H9 (cell line): ENCODE results near the gene GPX5. TPM values are rescaled to one million over a fixed set of nuclear protein-coding genes. Genes with fewer than 3 reads are reported as not detected.

Experiments used
- DNase-seq: peaks from one replicate; pipeline ENCODE4 v3.0.0-alpha.2; 2017
- H2AFZ ChIP-seq: one replicate; pipeline ENCODE4 v1.6.1; 2013; ENCODE audit warnings: mild to moderate bottlenecking, low read length, control low read depth, moderate library complexity
- H2AK5ac ChIP-seq: 2 replicates; pipeline ENCODE4 v1.6.1; 2013; ENCODE audit warnings: low read length, control low read depth, mixed read lengths; ENCODE audit not compliant: insufficient read length
- H2BK120ac ChIP-seq: one replicate; pipeline ENCODE4 v1.6.1; 2013; ENCODE audit warnings: low read depth, mild to moderate bottlenecking, low read length, control low read depth, inconsistent platforms; ENCODE audit not compliant: poor library complexity, severe bottlenecking
- H2BK12ac ChIP-seq: 2 replicates; pipeline ENCODE4 v1.6.1; 2013; ENCODE audit warnings: low read length, control low read depth, mixed read lengths, low read depth; ENCODE audit not compliant: insufficient read length
- H2BK15ac ChIP-seq: 2 replicates; pipeline ENCODE4 v1.6.1; 2013; ENCODE audit warnings: low read depth, low read length, control low read depth
- H2BK20ac ChIP-seq: one replicate; pipeline ENCODE4 v1.6.1; 2013; ENCODE audit warnings: low read depth, mild to moderate bottlenecking, low read length, control low read depth, inconsistent platforms; ENCODE audit not compliant: poor library complexity, severe bottlenecking
- H2BK5ac ChIP-seq: 2 replicates; pipeline ENCODE4 v1.6.1; 2013; ENCODE audit warnings: low read length, control low read depth, mixed read lengths; ENCODE audit not compliant: insufficient read length
- H3K14ac ChIP-seq: 2 replicates; pipeline ENCODE4 v1.6.1; 2013; ENCODE audit warnings: low read length, control low read depth; ENCODE audit not compliant: insufficient read depth
- H3K18ac ChIP-seq: 2 replicates; pipeline ENCODE4 v1.6.1; 2013; ENCODE audit warnings: low read depth, mild to moderate bottlenecking, mixed read lengths, low read length, control low read depth; ENCODE audit not compliant: insufficient read length
- H3K23ac ChIP-seq: 2 replicates; pipeline ENCODE4 v1.6.1; 2013; ENCODE audit warnings: low read length, control low read depth, mixed read lengths, low read depth; ENCODE audit not compliant: insufficient read length
- H3K23me2 ChIP-seq: 2 replicates; pipeline ENCODE4 v1.6.1; 2013; ENCODE audit warnings: low read depth, mild to moderate bottlenecking, mixed read lengths, low read length, control low read depth; ENCODE audit not compliant: insufficient read length, poor library complexity, severe bottlenecking
- H3K27ac ChIP-seq: 2 replicates; pipeline ENCODE4 v1.5.1; 2013; ENCODE audit warnings: low read length, control low read depth, mixed read lengths, low read depth; ENCODE audit not compliant: insufficient read length
- H3K27me3 ChIP-seq: 2 replicates; pipeline ENCODE4 v1.6.1; 2013; ENCODE audit warnings: low read length, control low read depth, inconsistent platforms; ENCODE audit not compliant: insufficient read depth
- H3K4ac ChIP-seq: 2 replicates; pipeline ENCODE4 v1.6.1; 2013; ENCODE audit warnings: low read depth, mild to moderate bottlenecking, control low read depth, inconsistent platforms, low read length, moderate library complexity
- H3K4me1 ChIP-seq: 2 replicates; pipeline ENCODE4 v1.6.1; 2013; ENCODE audit warnings: low read length, control low read depth, inconsistent platforms; ENCODE audit not compliant: insufficient read depth
- H3K4me2 ChIP-seq: 2 replicates; pipeline ENCODE4 v1.6.1; 2013; ENCODE audit warnings: low read length, control low read depth, mixed read lengths; ENCODE audit not compliant: insufficient read length, insufficient read depth
- H3K56ac ChIP-seq: 2 replicates; pipeline ENCODE4 v1.6.1; 2013; ENCODE audit warnings: low read depth, mild to moderate bottlenecking, mixed read lengths, low read length, control low read depth; ENCODE audit not compliant: insufficient read length
- H3K79me1 ChIP-seq: 2 replicates; pipeline ENCODE4 v1.6.1; 2013; ENCODE audit warnings: low read depth, mild to moderate bottlenecking, moderate library complexity, low read length, control low read depth, inconsistent platforms; ENCODE audit not compliant: insufficient read depth, poor library complexity, severe bottlenecking
- H3K79me2 ChIP-seq: 2 replicates; pipeline ENCODE4 v1.6.1; 2013; ENCODE audit warnings: low read length, control low read depth, inconsistent platforms; ENCODE audit not compliant: insufficient read depth
- H3K9ac ChIP-seq: 2 replicates; pipeline ENCODE4 v1.6.1; 2013; ENCODE audit warnings: low read length, control low read depth, mixed read lengths; ENCODE audit not compliant: insufficient read length; ENCODE audit errors: extremely low read depth
- H3K9me3 ChIP-seq: one replicate; pipeline ENCODE4 v1.6.1; 2013; ENCODE audit warnings: low read depth, low read length, inconsistent platforms; ENCODE audit not compliant: control insufficient read depth
- H3T11ph ChIP-seq: one replicate; pipeline ENCODE4 v1.6.1; 2013; ENCODE audit warnings: mild to moderate bottlenecking, low read length, control low read depth, inconsistent platforms
- H4K20me1 ChIP-seq: one replicate; pipeline ENCODE4 v1.6.1; 2013; ENCODE audit not compliant: control insufficient read depth, insufficient read length, insufficient read depth
- H4K5ac ChIP-seq: 2 replicates; pipeline ENCODE4 v1.6.1; 2013; ENCODE audit warnings: low read depth, mild to moderate bottlenecking, mixed read lengths, low read length, control low read depth; ENCODE audit not compliant: insufficient read length
- H4K8ac ChIP-seq: replicated peaks from 2 replicates; pipeline ENCODE4 v1.6.1; 2013; ENCODE audit warnings: low read length, control low read depth, mixed read lengths, low read depth; ENCODE audit not compliant: insufficient read length
- H4K91ac ChIP-seq: 2 replicates; pipeline ENCODE4 v1.6.1; 2013; ENCODE audit warnings: low read depth, mild to moderate bottlenecking, moderate library complexity, mixed read lengths, low read length, control low read depth; ENCODE audit not compliant: insufficient read length
- H3K27ac Mint-ChIP-seq, 3 experiments: 2 replicates in 2 of 3; 3 replicates in 1 of 3; pipeline ENCODE4 v1.8.0; 2020 to 2021; ENCODE audit warnings: mixed read lengths in 3 of 3, mild to moderate bottlenecking in 1 of 3, moderate library complexity in 1 of 3
- H3K27me3 Mint-ChIP-seq: 2 replicates; pipeline ENCODE4 v1.8.0; 2021; ENCODE audit warnings: low read depth, mild to moderate bottlenecking, moderate library complexity, mixed read lengths
- H3K36me3 Mint-ChIP-seq, 3 experiments: 2 replicates in 2 of 3; 3 replicates in 1 of 3; pipeline ENCODE4 v1.8.0; 2020 to 2021; ENCODE audit warnings: low read depth in 3 of 3, mixed read lengths in 3 of 3; ENCODE audit not compliant: insufficient read depth in 1 of 3
- H3K4me1 Mint-ChIP-seq, 2 experiments: 2 replicates each; pipeline ENCODE4 v1.8.0; 2020; ENCODE audit warnings: mixed read lengths in 2 of 2
- H3K4me3 Mint-ChIP-seq, 2 experiments: 2 replicates in 1 of 2; 3 replicates in 1 of 2; pipeline ENCODE4 v1.8.0; 2020 to 2021; ENCODE audit warnings: mild to moderate bottlenecking in 2 of 2, mixed read lengths in 2 of 2, moderate library complexity in 1 of 2
- H3K9me3 Mint-ChIP-seq, 2 experiments: 2 replicates in 1 of 2; 3 replicates in 1 of 2; pipeline ENCODE4 v1.8.0; 2020; ENCODE audit warnings: mild to moderate bottlenecking in 2 of 2, mixed read lengths in 2 of 2, moderate library complexity in 1 of 2
- WGBS: extraction: QIAGEN DNeasy Blood & Tissue Kit; methylation state at CpG from one replicate; pipeline ENCODE4 v1.1.7; 2013; ENCODE audit warnings: missing lambda C conversion rate, low lambda C conversion rate, mixed read lengths; ENCODE audit not compliant: insufficient read length; ENCODE audit errors: extremely low coverage; 5-methylcytosine and 5-hydroxymethylcytosine counted together
- total RNA-seq: library from RNA; stranded (reverse); gene quantifications from 2 replicates; pipeline ENCODE4 v1.2.1, GENCODE V29; 2021
- TF ChIP-seq, protein P1 (sequence below): fragments of 200-600 bp; sonication (generic); conservative IDR thresholded peaks from 3 replicates; pipeline ENCODE4 v1.8.0; 2021; ENCODE audit warnings: antibody characterized with exemption, mild to moderate bottlenecking

Gene GPX5
- total RNA-seq, 1 experiment from 2014 or later = not detected

DNA sequence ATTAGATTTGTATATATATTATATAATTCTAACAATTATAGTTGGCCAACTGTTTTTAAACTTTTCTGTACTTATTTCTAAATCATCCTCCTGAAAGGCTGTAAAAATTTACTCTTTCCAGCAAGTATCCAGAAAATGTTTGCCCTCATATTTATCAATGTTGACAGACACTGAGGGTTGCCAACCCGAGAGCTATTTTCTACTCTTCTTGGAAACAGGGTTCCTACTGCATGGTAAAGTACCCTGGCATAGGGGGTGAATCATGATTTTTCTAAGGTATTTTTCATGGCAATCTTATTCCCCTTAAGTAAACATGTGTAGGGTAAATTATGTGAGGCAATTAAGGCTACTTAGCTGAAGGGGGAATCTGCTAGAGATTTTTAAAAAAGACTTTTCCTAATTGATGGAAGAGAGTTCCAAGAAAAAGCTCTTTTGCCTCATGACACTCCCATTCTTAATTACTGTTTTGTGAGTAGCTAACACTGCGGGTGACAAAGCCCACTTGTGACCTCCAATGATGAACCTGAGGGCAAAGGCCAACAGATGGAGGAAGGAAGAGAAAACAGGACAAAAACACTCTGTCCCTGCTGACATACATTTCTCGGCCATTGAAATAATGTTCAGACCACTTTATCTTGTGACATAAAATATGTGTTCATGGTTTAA is 37.9 kb downstream of the GPX5 start:
- Histone ChIP-seq H3K56ac (no peak overlapping the region), H3K14ac (no peak overlapping the region), H3K27me3 (no peaks in the 10 kb centered on the region; the same call in 1 of the 2 replicates), H2BK12ac (no peak overlapping the region), H2BK120ac (no peak overlapping the region), H3K79me2 (no peaks in the 10 kb centered on the region), H4K20me1 (no peaks in the 10 kb centered on the region), H3K79me1 (no peaks in the 10 kb centered on the region), H3K23ac (no peak overlapping the region), H3K27ac (no peak overlapping the region), H3K4me1 (no peaks in the 10 kb centered on the region), H3K4me2 (no peak overlapping the region), H3K9ac (no peak overlapping the region), H3K18ac (no peak overlapping the region), H2BK15ac (no peak overlapping the region), H2AFZ (no peak overlapping the region), H2BK20ac (no peak overlapping the region), H4K8ac (no peak overlapping the region), H4K5ac (no peak overlapping the region), H2BK5ac (no peak overlapping the region), H3K4ac (no peak overlapping the region), H4K91ac (no peak overlapping the region), H3K9me3 (no peaks in the 10 kb centered on the region), H2AK5ac (no peak overlapping the region), H3K23me2 (no peaks in the 10 kb centered on the region), H3T11ph (no peak overlapping the region)
- TF ChIP-seq, protein P1, sequence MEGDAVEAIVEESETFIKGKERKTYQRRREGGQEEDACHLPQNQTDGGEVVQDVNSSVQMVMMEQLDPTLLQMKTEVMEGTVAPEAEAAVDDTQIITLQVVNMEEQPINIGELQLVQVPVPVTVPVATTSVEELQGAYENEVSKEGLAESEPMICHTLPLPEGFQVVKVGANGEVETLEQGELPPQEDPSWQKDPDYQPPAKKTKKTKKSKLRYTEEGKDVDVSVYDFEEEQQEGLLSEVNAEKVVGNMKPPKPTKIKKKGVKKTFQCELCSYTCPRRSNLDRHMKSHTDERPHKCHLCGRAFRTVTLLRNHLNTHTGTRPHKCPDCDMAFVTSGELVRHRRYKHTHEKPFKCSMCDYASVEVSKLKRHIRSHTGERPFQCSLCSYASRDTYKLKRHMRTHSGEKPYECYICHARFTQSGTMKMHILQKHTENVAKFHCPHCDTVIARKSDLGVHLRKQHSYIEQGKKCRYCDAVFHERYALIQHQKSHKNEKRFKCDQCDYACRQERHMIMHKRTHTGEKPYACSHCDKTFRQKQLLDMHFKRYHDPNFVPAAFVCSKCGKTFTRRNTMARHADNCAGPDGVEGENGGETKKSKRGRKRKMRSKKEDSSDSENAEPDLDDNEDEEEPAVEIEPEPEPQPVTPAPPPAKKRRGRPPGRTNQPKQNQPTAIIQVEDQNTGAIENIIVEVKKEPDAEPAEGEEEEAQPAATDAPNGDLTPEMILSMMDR = no peak
- no peaks in the 10 kb centered on the region; a peak in 1 of 5 replicates for H3K9me3 Mint-ChIP-seq
- H3K27ac Mint-ChIP-seq = no peak overlapping the region
- DNase-seq = no peak
- H3K27me3 Mint-ChIP-seq = peaks cover 25% of the 10 kb centered on the region
- no peaks in the 10 kb centered on the region for H3K36me3 Mint-ChIP-seq
- no peak overlapping the region for H3K4me3 Mint-ChIP-seq
- 0 out of 4 replicates have a peak, but pooled peaks cover 0 to under 1% of the 10 kb centered on the region in 2 experiments for H3K4me1 Mint-ChIP-seq
- no CpG with 5 or more reads among the region's 3 CpGs for WGBS
